HepG2 (cell line): ENCODE data around the gene NAT10.

ENCODE experiments used
- CBX5 ChIP-seq: sonication (generic); formaldehyde crosslinking; IDR thresholded peaks from 2 replicates; pipeline ENCODE4 v1.4.0; 2020; ENCODE audit warnings: missing genetic modification reagents, borderline replicate concordance
- JUND ChIP-seq: sonication (generic); formaldehyde crosslinking; IDR thresholded peaks from 2 replicates; pipeline ENCODE4 v1.8.0; 2022; ENCODE audit warnings: mild to moderate bottlenecking, missing genetic modification reagents
- PAWR ChIP-seq: sonication (generic); formaldehyde crosslinking; IDR thresholded peaks from 2 replicates; pipeline ENCODE4 v1.4.0; 2020; ENCODE audit warnings: missing genetic modification reagents, mild to moderate bottlenecking, borderline replicate concordance
- POLR2AphosphoS5 ChIP-seq: IDR thresholded peaks from 2 replicates; pipeline ENCODE4 v1.6.1; 2012; ENCODE audit warnings: low read depth, low read length
- RFX5 ChIP-seq: IDR thresholded peaks from 2 replicates; pipeline ENCODE4 v1.6.1; 2011; ENCODE audit warnings: low read depth, low read length, improper control_type of control experiment
- SUZ12 ChIP-seq: fragments of 150-350 bp; IDR thresholded peaks from 2 replicates; pipeline ENCODE4 v1.6.1; 2014; ENCODE audit warnings: low read depth, low read length
- ZFX ChIP-seq: sonication (generic); formaldehyde crosslinking; IDR thresholded peaks from 2 replicates; pipeline ENCODE4 v1.4.0; 2020; ENCODE audit warnings: mild to moderate bottlenecking, low read depth, missing genetic modification reagents, moderate library complexity
- ZNF232 ChIP-seq: sonication (generic); formaldehyde crosslinking; IDR thresholded peaks from 2 replicates; pipeline ENCODE4 v1.4.0; 2020; ENCODE audit warnings: missing genetic modification reagents, borderline replicate concordance
- ZNF460 ChIP-seq: sonication (generic); formaldehyde crosslinking; IDR thresholded peaks from 2 replicates; pipeline ENCODE4 v1.5.1; 2020; ENCODE audit warnings: missing genetic modification reagents, mild to moderate bottlenecking, borderline replicate concordance
- ZSCAN25 ChIP-seq: sonication (generic); formaldehyde crosslinking; IDR thresholded peaks from 2 replicates; pipeline ENCODE4 v1.8.0; 2022; ENCODE audit warnings: mild to moderate bottlenecking, missing genetic modification reagents
- TF ChIP-seq, protein P1 (sequence below): fragments of 450-650 bp; IDR thresholded peaks from 2 replicates; pipeline ENCODE4 v1.6.1; 2017; ENCODE audit warnings: mild to moderate bottlenecking
- TF ChIP-seq, protein P2 (sequence below): sonication (generic); formaldehyde crosslinking; IDR thresholded peaks from 2 replicates; pipeline ENCODE4 v1.8.0; 2022; ENCODE audit warnings: mild to moderate bottlenecking, missing genetic modification reagents, moderate library complexity
- TF ChIP-seq, protein P3 (sequence below): sonication (generic); formaldehyde crosslinking; IDR thresholded peaks from 2 replicates; pipeline ENCODE4 v1.9.0; 2021; ENCODE audit warnings: missing genetic modification reagents, borderline replicate concordance
- TF ChIP-seq, protein P4 (sequence below): sonication (generic); formaldehyde crosslinking; IDR thresholded peaks from 2 replicates; pipeline ENCODE4 v1.4.0; 2020; ENCODE audit warnings: missing genetic modification reagents

DNA sequence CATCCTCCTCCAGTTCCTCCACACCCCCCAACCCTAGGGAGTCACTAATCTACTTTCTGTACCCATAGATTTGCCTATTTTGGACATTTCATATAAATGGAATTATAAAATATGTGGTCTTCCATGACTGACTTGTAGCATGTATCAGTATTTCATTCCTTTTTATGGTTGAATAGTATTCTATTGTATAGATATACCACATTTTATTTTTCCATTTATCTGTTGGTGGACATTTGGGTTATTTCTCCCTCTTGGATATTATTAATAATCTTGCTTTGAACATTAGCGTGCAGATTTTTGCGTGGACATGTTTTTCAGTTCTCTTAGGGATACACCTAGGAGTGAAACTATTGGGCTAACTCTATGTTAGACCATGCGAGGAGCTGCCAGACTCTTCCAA lies 23.4 kb downstream of the NAT10 start:
- TF ChIP-seq, protein P1, sequence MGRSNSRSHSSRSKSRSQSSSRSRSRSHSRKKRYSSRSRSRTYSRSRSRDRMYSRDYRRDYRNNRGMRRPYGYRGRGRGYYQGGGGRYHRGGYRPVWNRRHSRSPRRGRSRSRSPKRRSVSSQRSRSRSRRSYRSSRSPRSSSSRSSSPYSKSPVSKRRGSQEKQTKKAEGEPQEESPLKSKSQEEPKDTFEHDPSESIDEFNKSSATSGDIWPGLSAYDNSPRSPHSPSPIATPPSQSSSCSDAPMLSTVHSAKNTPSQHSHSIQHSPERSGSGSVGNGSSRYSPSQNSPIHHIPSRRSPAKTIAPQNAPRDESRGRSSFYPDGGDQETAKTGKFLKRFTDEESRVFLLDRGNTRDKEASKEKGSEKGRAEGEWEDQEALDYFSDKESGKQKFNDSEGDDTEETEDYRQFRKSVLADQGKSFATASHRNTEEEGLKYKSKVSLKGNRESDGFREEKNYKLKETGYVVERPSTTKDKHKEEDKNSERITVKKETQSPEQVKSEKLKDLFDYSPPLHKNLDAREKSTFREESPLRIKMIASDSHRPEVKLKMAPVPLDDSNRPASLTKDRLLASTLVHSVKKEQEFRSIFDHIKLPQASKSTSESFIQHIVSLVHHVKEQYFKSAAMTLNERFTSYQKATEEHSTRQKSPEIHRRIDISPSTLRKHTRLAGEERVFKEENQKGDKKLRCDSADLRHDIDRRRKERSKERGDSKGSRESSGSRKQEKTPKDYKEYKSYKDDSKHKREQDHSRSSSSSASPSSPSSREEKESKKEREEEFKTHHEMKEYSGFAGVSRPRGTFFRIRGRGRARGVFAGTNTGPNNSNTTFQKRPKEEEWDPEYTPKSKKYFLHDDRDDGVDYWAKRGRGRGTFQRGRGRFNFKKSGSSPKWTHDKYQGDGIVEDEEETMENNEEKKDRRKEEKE, result no peak
- TF ChIP-seq ZNF460 (CRISPR knock-in tag), result no peak
- no peak for TF ChIP-seq POLR2AphosphoS5
- TF ChIP-seq, protein P2, sequence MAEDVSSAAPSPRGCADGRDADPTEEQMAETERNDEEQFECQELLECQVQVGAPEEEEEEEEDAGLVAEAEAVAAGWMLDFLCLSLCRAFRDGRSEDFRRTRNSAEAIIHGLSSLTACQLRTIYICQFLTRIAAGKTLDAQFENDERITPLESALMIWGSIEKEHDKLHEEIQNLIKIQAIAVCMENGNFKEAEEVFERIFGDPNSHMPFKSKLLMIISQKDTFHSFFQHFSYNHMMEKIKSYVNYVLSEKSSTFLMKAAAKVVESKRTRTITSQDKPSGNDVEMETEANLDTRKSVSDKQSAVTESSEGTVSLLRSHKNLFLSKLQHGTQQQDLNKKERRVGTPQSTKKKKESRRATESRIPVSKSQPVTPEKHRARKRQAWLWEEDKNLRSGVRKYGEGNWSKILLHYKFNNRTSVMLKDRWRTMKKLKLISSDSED (CRISPR knock-in tag), result no peak
- no peak for TF ChIP-seq SUZ12
- no peak for TF ChIP-seq ZSCAN25 (CRISPR knock-in tag)
- TF ChIP-seq RFX5, result no peak
- TF ChIP-seq JUND (CRISPR knock-in tag), result no peak
- no peak for TF ChIP-seq ZFX
- TF ChIP-seq, protein P3, sequence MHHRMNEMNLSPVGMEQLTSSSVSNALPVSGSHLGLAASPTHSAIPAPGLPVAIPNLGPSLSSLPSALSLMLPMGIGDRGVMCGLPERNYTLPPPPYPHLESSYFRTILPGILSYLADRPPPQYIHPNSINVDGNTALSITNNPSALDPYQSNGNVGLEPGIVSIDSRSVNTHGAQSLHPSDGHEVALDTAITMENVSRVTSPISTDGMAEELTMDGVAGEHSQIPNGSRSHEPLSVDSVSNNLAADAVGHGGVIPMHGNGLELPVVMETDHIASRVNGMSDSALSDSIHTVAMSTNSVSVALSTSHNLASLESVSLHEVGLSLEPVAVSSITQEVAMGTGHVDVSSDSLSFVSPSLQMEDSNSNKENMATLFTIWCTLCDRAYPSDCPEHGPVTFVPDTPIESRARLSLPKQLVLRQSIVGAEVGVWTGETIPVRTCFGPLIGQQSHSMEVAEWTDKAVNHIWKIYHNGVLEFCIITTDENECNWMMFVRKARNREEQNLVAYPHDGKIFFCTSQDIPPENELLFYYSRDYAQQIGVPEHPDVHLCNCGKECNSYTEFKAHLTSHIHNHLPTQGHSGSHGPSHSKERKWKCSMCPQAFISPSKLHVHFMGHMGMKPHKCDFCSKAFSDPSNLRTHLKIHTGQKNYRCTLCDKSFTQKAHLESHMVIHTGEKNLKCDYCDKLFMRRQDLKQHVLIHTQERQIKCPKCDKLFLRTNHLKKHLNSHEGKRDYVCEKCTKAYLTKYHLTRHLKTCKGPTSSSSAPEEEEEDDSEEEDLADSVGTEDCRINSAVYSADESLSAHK (CRISPR knock-in tag), result no peak
- no peak for TF ChIP-seq ZNF232
- TF ChIP-seq CBX5, result no peak
- TF ChIP-seq, protein P4, sequence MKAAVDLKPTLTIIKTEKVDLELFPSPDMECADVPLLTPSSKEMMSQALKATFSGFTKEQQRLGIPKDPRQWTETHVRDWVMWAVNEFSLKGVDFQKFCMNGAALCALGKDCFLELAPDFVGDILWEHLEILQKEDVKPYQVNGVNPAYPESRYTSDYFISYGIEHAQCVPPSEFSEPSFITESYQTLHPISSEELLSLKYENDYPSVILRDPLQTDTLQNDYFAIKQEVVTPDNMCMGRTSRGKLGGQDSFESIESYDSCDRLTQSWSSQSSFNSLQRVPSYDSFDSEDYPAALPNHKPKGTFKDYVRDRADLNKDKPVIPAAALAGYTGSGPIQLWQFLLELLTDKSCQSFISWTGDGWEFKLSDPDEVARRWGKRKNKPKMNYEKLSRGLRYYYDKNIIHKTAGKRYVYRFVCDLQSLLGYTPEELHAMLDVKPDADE (CRISPR knock-in tag), result no peak
- TF ChIP-seq PAWR (CRISPR knock-in tag), result no peak
